Mesothelial cell of epicardium (in vitro differentiated cells): ENCODE data around the gene XRCC5. TPM values are rescaled to one million over a fixed set of nuclear protein-coding genes. Genes with fewer than 3 reads are reported as not detected.

Experiments
- DNase-seq, 2 experiments: peaks; one replicate each; pipeline ENCODE4 v3.0.0; 2021; ENCODE audit warnings: low spot score in 2 of 2; ENCODE audit not compliant: unreplicated experiment in 2 of 2
- H3K27ac Mint-ChIP-seq: 2 replicates; pipeline ENCODE4 v1.8.0; 2021; ENCODE audit warnings: mixed read lengths
- H3K27me3 Mint-ChIP-seq: 2 replicates; pipeline ENCODE4 v1.8.0; 2021; ENCODE audit warnings: low read depth, mixed read lengths
- H3K36me3 Mint-ChIP-seq: 2 replicates; pipeline ENCODE4 v1.8.0; 2021; ENCODE audit warnings: mixed read lengths
- H3K4me1 Mint-ChIP-seq: 2 replicates; pipeline ENCODE4 v1.8.0; 2021; ENCODE audit warnings: mixed read lengths
- H3K4me3 Mint-ChIP-seq: 2 replicates; pipeline ENCODE4 v1.8.0; 2021; ENCODE audit warnings: mild to moderate bottlenecking, moderate library complexity, mixed read lengths
- H3K9me3 Mint-ChIP-seq: 2 replicates; pipeline ENCODE4 v1.8.0; 2021; ENCODE audit warnings: mixed read lengths
- CTCF ChIP-seq: fragments of 200-600 bp; sonication (generic); IDR thresholded peaks from one replicate; pipeline ENCODE4 v1.5.0; 2021; ENCODE audit warnings: antibody characterized with exemption; ENCODE audit not compliant: unreplicated experiment
- total RNA-seq: library from RNA; stranded (reverse); gene quantifications from 3 replicates; pipeline ENCODE4 v1.2.1, GENCODE V29; 2021

Gene XRCC5
- total RNA-seq, 1 donor from 2014 or later, result 294 TPM

DNA sequence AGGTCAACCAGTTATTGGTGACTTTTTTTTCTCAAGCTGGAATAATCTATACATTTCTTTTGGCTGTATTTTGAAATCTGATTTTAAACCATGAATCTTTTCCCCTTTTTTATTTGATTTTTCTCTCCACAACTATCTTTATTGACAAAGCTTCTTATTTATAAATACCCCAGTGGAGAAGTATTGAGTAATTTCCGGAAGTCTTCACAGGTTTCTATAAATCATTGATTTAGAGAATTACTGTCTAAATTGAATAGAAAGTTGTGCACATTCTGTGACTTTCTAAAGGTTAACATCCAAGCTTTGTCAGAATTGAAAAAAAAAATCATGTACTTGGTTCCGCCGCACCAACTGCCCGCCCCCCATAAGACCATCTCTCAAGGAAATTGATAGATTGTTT lies 39.8 kb downstream of the XRCC5 start:
- Mint-ChIP-seq H3K9me3 (no peaks in the 10 kb centered on the region), H3K27me3 (no peaks in the 10 kb centered on the region), H3K4me1 (no peaks in the 10 kb centered on the region), H3K27ac (no peak overlapping the region), H3K36me3 (peaks cover 46% of the 10 kb centered on the region), H3K4me3 (no peak overlapping the region)
- no peak for TF ChIP-seq CTCF
- no peak for DNase-seq

- no peaks in the 10 kb centered on the region for H3K4me1 Mint-ChIP-seq
- H3K27ac Mint-ChIP-seq, result no peak overlapping the region
- no peak for TF ChIP-seq CTCF
- no peak for DNase-seq
- no peaks in the 10 kb centered on the region for H3K9me3 Mint-ChIP-seq
- no peaks in the 10 kb centered on the region for H3K27me3 Mint-ChIP-seq
- peaks cover 46% of the 10 kb centered on the region for H3K36me3 Mint-ChIP-seq
- no peak overlapping the region for H3K4me3 Mint-ChIP-seq
Observed at GRCh38 chr2:216149741-216150140, 40.6 kb downstream of the XRCC5 start.

GRCh38 chr2:216151313-216152025 lies 42.3 kb downstream of the XRCC5 start:
- no peaks in the 10 kb centered on the region for H3K4me1 Mint-ChIP-seq
- H3K27ac Mint-ChIP-seq, result peak overlapping the region; percentile 62
- H3K4me3 Mint-ChIP-seq, result no peak overlapping the region
- no peak for TF ChIP-seq CTCF
- no peaks in the 10 kb centered on the region for H3K27me3 Mint-ChIP-seq
- H3K36me3 Mint-ChIP-seq, result peaks cover 58% of the 10 kb centered on the region
- H3K9me3 Mint-ChIP-seq, result no peaks in the 10 kb centered on the region
- DNase-seq, result no peak

DNA sequence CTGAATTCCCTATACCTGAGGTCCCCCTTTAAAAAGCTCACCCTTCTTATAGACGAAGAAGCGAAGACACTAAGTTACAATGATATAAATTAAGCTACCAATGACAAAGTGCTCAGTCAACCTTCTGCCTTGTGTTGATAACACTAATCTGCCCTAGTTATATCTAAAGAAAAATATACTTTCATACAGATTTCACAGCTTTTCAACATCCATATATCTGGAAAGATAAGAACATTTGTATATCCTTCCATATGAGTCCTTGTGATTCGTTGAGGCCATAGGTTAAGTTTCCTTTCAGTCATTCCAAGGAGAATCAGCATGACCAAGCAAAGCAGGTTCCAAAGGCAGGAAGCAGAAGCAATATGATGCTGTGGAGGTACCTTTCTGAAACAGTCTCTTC lies 46.8 kb downstream of the XRCC5 start:
- Mint-ChIP-seq H3K27me3 (no peaks in the 10 kb centered on the region), H3K36me3 (peaks cover 41% of the 10 kb centered on the region), H3K4me1 (peaks cover 3% of the 10 kb centered on the region), H3K27ac (no peak overlapping the region), H3K9me3 (no peaks in the 10 kb centered on the region), H3K4me3 (no peak overlapping the region)
- no peak for TF ChIP-seq CTCF
- no peak for DNase-seq

- no peak overlapping the region for H3K4me3 Mint-ChIP-seq
- no peak for DNase-seq
- no peaks in the 10 kb centered on the region for H3K9me3 Mint-ChIP-seq
- H3K36me3 Mint-ChIP-seq, result peaks cover 34% of the 10 kb centered on the region
- peak overlapping the region; percentile 71 for H3K27ac Mint-ChIP-seq
- TF ChIP-seq CTCF, result no peak
- peaks cover 3% of the 10 kb centered on the region for H3K4me1 Mint-ChIP-seq
- no peaks in the 10 kb centered on the region for H3K27me3 Mint-ChIP-seq
Observed at GRCh38 chr2:216156822-216157221, 47.7 kb downstream of the XRCC5 start.
